Stimulated activated CD4-positive, alpha-beta T cell treated with anti-CD3 and anti-CD28 coated beads, Interleukin-4, amount 100 ng/mL, for 48 hours (primary cell): ENCODE measurements around the gene UBD.
A peak's percentile ranks its signal among the peaks of the same experiment; 100 is the strongest.

Experiments
- DNase-seq, 2 donors: peaks; one replicate each; pipeline ENCODE4 v3.0.0-alpha.2; 2020; ENCODE audit warnings: low read depth in 2 of 2

The UBD gene

GRCh38 chr6:29559524-29560287, at the start of gene UBD:
Gene UBD (minus strand): TSS chr6:29559732. CDS start chr6:29559701, 31 bp downstream.
- DNase-seq, result no peak

- DNase-seq, result no peak
Measured at GRCh38 chr6:29608131-29608530, 48.6 kb upstream of the UBD start.

GRCh38 chr6:29603930-29604329, 44.4 kb upstream of the UBD start:
- DNase-seq, result no peak

GRCh38 chr6:29603456-29603855, 43.9 kb upstream of the UBD start:
- no peak for DNase-seq

GRCh38 chr6:29602564-29603361, 43.2 kb upstream of the UBD start:
- DNase-seq, result no peak

GRCh38 chr6:29598172-29598747, 38.7 kb upstream of the UBD start:
- no peak for DNase-seq

GRCh38 chr6:29597184-29597583, 37.7 kb upstream of the UBD start:
- no peak for DNase-seq

- DNase-seq, result no peak
Measured at GRCh38 chr6:29596381-29596900, 36.9 kb upstream of the UBD start.

- no peak for DNase-seq
Measured at GRCh38 chr6:29593199-29593855, 33.8 kb upstream of the UBD start.

GRCh38 chr6:29591677-29592076, 32.1 kb upstream of the UBD start:
- DNase-seq, result no peak

- no peak for DNase-seq
Measured at GRCh38 chr6:29590218-29590808, 30.8 kb upstream of the UBD start.

GRCh38 chr6:29589423-29590048, 30.0 kb upstream of the UBD start:
- peak; percentile 25 to 27 for DNase-seq

- no peak for DNase-seq
Measured at GRCh38 chr6:29584821-29585220, 25.3 kb upstream of the UBD start, which contains the start of gene OR2H2. Gene OR2H2 (plus strand): TSS chr6:29585121. CDS start chr6:29587945, 2,824 bp downstream.

- DNase-seq, result no peak
Measured at GRCh38 chr6:29577544-29577943, 18.0 kb upstream of the UBD start.

GRCh38 chr6:29576056-29576455, 16.5 kb upstream of the UBD start:
- no peak for DNase-seq

GRCh38 chr6:29567991-29568390, 8.5 kb upstream of the UBD start:
- DNase-seq, result no peak

- no peak for DNase-seq
Measured at GRCh38 chr6:29567541-29567940, 8.0 kb upstream of the UBD start.

GRCh38 chr6:29566856-29567255, 7.3 kb upstream of the UBD start:
- no peak for DNase-seq

- no peak for DNase-seq
Measured at GRCh38 chr6:29564875-29565274, 5.3 kb upstream of the UBD start.

GRCh38 chr6:29563435-29563965, 4.0 kb upstream of the UBD start:
- no peak for DNase-seq
